UCSD-AML1 (cell line): ENCODE data around the gene DLX6.
A peak's percentile ranks its signal among the peaks of the same experiment; 100 is the strongest.
"Not testable (repeated sequence)": the region's sequence is repeated elsewhere in the genome, so short reads cannot be mapped to it uniquely, and the experiment has no call there.

Experiments used
- DNase-seq: peaks from one replicate; lab custom pipeline; 2025; ENCODE audit not compliant: unreplicated experiment; lab: John Stamatoyannopoulos, UW

DLX6 gene

GRCh38 chr7:97021747-97022490 lies 16.6 kb downstream of the DLX6 start:
- DNase-seq = no peak

- no peak for DNase-seq
Observed at GRCh38 chr7:97022491-97023306, 17.3 kb downstream of the DLX6 start.

DNA sequence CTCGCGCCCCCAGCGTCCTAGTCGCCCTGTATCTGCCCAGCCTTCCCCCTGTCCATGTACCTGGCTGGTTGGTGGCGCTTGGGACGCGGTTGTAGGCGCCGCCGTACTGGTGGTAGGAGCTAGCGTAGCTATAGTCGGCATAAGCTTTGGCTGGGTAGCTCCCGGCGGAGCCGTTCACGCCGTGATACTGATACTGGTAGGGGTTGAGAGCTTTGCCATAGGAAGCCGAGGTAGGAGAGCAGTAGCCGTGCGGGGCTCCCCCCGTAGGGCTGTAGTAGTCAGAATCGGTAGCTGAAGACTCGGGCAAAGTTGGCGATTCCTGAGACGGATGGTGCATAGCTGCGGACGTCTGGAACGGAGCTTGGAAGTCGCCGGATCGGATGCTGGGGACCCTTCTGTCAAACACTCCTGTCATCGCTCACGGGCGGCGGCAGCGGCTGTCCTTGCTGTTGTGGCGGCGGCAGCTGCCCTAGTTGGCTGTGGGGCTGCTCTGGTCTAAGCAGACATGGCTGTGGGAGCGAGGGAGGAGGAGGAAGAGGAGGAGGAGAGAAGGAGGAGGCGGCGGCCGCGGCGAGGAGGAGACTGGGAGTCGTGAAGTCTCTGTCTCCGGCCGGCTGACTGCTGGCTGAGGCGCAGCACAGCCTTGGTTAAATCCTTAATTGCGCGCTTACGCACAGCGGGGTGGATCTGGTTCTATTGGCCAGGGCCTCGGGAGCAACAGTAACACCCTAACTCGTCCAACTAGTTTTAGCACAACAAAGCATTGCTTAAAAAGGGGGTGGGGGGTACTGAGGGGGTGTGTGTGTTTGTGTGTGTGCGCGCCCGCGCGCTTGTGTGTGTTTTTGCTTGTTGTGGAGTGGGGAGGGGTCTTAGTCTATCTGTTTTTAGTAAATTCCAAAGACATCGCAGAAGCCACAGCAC lies 19.1 kb downstream of the DLX6 start, which contains the start of gene DLX5:
Gene DLX5 (minus strand): TSS at position 623 of the 921 bp plus-strand sequence. CDS start 208 bp downstream, at position 415.
- DNase-seq = no peak

DNA sequence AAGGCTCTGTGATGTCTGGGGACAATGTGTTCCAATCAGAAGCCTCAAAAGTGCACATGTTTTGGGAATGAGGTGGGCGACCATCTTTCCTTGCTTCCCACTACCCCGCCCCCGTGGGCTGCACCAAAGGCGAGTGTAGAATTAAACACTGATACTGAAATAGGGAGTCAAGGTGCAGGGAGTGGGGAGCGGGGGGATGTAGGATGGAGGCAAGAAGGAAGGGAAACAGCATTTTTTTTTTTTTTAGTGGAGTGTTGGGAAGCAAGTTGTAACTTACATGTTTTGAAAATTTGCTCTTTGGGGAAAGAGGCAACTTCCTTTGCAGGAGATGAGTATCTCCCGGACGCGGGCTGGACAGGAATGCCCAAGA lies 19.8 kb downstream of the DLX6 start:
- DNase-seq = no peak

GRCh38 chr7:97025983-97026714 lies 20.8 kb downstream of the DLX6 start:
- DNase-seq = peak; percentile 11

DNA sequence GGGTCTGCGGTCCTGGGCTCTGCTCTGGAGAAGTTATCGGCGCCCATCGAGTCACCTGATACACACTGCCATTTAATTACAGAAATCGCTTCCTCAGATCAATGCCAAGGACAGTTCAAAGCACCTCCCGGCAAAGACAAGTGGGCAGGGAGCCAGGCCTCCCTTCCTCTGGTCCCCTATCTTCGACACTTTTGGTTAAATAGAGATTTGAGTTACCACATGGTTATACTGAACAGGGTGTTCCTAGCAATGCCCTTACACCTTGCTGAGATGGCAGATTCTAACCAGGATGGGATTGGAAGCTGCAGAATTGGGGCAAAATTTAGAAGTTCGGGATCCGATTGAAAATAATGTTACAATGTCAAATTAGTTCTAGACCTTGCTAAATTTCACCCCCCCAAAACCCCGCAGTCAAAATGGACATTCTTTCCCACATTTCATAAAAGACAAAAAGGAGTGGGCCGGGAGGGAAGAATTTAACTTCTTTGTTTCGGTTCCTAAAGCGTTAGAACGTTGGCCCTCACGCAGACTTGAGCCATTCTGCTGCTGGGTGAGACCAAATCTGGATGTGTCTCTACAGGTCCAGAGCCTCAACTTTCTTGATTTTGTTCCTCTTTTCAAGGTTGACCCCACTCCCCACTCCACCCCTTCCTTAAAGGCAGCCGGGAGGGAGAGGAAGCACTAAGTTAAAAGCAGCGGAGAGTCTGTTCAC lies 21.5 kb downstream of the DLX6 start:
- no peak for DNase-seq

DNA sequence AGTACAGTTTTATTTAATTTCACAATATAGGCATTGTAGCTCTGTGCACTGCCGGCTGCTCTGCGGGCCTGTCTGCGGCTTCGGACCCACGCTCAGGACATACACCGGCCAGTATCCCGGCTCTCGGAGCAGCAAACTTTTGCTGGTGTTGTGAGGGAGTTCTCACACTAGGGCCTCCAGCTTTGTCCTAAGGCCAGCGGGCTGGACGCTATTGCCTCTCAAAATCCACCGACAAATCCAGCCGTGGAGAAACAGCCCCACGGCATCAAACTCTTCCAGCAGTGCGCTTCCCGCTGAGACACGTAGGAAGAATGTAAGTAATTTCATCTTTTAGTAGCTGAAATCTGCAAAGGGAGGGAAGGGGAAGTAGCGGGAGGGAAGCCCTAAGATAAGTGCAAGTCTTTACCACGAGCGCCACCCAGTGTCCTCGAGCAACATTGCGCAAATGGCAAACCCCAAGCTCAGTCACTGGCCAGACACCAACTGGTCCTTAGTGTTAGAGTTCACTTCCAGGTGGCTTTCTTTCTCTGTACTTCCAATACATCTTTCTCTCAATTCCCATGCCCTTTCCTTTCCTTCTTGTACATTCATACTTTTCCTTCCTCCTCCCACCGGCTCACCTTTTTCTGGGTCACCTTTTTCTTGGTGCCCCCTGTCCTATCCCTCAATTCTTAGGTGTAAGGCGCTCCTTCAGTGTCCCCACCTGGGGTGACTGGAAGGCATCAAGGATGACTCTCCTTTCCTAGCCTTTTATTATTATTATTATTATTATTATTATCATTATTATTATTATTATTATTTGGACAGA lies 22.3 kb downstream of the DLX6 start:
- peak; percentile 55 for DNase-seq

DNA sequence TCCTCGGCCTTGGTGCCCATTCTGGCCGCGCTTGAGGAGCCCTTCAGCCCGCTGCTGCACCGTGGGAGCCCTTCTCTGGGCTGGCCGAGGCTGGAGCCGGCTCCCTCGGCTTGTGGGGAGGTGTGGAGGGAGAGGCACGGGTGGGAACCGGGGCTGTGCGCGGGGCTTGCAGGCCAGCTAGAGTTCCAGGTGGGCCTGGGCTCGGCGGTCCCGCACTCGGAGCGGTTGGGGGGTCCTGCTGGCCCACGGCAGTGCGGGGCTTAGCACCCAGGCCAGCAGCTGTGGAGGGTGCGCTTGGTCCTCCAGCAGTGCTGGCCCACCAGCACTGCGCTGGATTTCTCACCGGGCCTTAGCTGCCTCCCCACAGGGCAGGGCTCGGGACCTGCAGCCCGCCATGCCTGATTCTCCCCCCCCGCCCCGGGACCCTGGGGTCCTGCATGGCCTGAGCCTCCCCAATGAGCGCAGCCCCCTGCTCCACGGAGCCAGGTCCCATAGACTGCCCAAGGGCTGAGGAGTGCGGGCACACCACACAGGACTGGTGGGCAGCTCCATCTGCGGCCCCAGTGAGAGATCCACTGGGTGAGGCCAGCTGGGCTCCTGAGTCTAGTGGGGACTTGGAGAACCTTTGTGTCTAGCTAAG lies 29.0 kb downstream of the DLX6 start:
- not testable (repeated sequence) for DNase-seq

- DNase-seq = no peak
Observed at GRCh38 chr7:97039374-97040065, 34.2 kb downstream of the DLX6 start.

DNA sequence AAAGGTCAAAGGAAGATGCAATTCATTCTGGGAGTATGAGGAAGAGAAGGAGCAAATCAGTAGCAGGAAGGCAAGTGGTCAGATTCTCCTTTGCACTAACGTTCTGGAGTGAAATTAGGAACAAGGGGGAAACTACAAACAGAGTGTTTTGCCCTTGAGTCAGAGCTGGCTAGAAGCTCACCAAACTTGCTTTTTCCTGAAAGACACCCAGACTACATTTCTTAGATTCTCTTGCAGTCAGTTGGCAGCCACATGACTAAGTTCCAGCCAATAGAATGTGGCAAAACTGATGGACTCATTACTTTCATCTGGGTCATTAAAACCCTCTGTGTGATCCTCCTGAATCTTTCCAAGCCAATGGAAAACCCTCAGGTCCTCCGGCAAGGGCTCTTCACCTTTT lies 37.9 kb downstream of the DLX6 start:
- DNase-seq = no peak
